Measurements from ENCODE around the gene ZDHHC18.

DNA sequence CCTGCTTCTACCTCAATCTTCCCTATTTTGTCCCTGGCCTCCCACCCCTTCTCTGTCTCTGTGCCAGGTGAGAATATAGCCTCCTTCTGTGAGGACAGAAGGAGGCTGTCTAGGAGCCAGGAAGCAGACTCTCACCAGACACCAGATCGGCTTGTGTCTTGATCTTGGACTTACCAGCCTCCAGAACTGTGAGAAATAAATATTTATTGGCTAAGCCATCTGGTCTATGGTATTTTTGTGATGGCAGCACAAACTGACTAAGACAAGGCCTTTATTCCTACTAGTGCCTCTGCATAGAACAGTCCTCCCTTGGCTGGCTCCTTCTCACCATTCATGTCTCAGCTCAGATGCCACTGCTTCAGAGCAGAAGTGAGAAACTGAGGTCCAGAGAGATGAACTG, 61.7 kb downstream of the ZDHHC18 start:
- TF ChIP-seq, protein P1, sequence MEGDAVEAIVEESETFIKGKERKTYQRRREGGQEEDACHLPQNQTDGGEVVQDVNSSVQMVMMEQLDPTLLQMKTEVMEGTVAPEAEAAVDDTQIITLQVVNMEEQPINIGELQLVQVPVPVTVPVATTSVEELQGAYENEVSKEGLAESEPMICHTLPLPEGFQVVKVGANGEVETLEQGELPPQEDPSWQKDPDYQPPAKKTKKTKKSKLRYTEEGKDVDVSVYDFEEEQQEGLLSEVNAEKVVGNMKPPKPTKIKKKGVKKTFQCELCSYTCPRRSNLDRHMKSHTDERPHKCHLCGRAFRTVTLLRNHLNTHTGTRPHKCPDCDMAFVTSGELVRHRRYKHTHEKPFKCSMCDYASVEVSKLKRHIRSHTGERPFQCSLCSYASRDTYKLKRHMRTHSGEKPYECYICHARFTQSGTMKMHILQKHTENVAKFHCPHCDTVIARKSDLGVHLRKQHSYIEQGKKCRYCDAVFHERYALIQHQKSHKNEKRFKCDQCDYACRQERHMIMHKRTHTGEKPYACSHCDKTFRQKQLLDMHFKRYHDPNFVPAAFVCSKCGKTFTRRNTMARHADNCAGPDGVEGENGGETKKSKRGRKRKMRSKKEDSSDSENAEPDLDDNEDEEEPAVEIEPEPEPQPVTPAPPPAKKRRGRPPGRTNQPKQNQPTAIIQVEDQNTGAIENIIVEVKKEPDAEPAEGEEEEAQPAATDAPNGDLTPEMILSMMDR (IDR thresholded peaks at IDR 0.05): no peak
- no peak for TF ChIP-seq POLR2AphosphoS5 (IDR thresholded peaks at IDR 0.05)
